ENCODE data around the gene GALK2.
"Not testable (repeated sequence)": the region's sequence is repeated elsewhere in the genome, so short reads cannot be mapped to it uniquely, and the experiment has no call there.

The GALK2 gene

DNA sequence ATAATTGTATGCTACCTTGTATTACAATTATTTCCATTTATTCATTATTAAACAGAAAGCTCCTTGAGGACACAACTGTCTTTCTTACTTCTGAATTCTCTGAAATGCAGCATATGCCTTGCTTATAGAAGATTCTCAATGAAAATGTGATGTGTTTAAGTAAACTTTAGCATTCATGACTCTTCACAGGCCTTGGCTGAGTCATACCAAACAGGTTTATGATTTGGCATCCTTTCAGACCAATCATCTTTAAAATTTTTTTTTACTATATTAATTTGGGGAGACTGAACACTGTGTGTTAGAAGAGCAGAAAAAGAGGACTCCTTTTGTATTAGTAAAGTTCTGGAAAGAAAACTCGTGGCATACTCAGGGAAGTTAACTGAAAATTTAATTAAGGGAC is 6.4 kb upstream of the GALK2 start:
- no peak for FAIRE-seq
- no peak for DNase-seq (ENCODE audit: low spot score)

DNA sequence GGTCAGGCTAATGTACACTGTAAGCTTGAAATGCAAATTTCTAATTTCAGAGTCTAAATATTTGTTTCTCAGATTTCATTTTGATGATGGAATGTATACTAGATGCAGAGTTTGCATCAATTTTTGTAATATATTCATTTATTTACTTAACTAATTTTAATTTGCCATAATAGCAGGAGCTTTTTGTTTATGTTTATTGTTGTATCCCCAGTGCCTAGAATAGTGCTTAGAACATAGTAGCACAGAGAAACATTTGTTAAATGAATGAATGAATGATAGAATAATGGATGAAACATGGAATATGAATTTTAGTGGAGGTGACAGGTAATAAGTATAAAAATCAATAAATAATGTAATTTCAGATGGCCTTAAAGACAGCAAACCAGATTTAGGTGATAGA is 5.2 kb upstream of the GALK2 start:
- no peak for DNase-seq (ENCODE audit: low spot score)
- FAIRE-seq = no peak

DNA sequence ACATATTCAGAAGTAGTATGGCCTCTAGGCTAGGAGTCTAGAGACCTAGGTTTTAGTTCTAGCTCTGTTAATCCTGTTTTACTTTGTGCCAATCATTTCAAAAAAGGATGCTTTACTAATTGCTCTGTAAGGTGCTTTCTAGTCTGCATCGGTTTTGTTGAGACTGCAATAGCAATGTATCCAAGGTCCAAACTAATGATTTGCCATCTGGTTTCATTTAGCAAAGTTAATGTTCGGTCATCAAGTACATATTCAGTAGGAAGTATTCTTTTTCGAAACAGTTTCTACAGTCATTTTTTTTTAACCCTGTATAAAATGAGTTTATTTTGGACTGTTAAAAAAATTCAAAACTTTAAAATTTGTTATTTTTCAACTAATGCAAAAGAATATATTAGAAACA is 2.0 kb upstream of the GALK2 start:
- FAIRE-seq = no peak
- no peak for DNase-seq (ENCODE audit: low spot score)

DNA sequence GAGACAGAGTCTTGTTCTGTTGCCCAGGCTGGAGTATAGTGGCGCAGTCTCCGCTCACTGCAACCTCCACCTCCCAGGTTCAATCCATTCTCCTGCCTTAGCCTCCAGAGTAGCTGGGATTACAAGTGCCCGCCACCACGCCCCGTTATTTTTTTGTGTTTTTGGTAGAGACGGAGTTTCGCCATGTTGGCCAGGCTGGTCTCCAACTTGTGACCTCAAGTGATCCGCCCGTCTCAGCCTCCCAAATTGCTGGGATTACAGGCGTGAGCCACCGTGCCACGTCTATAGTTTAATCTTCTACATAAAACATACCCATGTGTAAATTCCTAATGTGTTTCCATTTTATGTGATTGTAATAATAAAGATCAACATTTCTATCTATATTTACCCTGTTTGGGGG is 1.7 kb downstream of the GALK2 start:
- no peak for FAIRE-seq
- DNase-seq (ENCODE audit: low spot score) = no peak

DNA sequence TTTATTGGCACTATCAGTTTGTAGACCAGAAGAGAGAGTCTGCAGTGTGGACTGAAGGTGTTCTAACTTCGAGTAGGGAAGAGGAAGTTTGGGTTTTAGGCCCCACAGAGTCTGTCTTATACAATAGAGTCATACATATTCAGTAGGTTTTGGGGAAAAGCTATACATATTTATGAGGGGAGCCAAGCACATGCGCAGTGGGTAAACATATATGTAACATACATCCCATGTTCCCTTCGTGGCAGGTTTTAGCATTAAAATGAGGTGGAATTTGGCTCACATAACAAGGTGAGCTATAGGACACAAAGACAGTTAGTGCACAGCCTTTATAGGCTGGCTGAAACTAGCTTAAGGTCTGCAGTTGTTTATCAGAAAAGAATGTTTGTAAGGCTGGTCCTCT is 4.9 kb downstream of the GALK2 start:
- no peak for DNase-seq (ENCODE audit: low spot score)
- no peak for FAIRE-seq

DNA sequence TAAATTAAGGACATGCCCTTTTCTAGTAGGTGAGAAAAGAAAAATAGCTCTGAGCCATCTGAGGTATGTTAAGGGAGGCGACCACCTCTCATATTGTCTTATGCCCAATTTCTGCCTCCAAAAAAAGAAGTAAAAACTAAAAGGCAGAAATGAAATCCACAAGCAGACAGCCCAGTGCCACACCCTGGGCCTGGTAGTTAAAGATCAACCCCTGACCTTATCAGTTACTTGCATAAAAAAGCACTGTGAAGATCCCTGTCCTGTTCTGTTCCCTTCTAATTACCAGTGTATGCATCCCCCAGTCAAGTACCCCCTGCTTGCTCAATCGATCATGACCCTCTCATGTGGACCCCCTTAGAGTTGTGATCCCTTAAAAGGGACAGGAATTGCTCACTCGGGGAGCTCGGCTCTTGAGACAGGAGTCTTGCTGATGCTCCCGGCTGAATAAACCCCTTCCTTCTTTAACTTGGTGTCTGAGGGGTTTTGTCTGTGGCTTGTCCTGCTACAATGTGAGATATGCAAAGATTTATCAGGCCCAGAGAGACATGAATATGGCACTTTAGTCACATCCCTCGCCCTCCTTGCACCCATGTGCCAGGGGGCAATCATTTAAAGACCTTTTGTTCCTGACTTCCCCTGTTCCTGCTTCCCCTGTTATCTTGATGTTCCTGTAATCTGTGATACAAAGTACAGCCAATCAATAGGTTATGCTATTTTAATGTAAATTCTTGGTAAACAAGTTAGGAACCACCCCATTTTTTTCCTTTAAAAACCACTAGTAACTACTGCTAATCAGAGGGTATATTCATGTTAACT is 5.7 kb downstream of the GALK2 start:
- FAIRE-seq; DNase-seq (ENCODE audit: low spot score): not testable (repeated sequence)

DNA sequence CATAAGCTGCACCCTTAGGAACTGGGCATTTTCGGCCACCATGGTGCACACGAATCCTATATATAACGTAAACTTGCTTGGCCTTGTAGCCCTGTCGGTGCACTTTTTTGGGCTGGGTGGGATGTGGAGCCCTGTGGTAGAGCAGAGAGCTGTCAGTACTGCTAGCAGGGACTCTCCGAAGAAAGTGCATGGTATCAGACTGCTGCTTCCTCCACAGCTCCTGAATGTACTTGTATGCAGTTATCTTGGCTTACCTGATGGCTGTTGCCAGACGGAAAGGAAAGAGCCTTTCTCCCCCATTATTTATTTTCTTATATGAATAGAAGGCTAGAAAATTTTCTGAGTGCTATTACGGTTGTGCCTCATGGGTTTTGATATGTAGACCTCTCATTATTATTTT is 8.4 kb downstream of the GALK2 start:
- DNase-seq (ENCODE audit: low spot score) (no peak), FAIRE-seq (no peak)

DNA sequence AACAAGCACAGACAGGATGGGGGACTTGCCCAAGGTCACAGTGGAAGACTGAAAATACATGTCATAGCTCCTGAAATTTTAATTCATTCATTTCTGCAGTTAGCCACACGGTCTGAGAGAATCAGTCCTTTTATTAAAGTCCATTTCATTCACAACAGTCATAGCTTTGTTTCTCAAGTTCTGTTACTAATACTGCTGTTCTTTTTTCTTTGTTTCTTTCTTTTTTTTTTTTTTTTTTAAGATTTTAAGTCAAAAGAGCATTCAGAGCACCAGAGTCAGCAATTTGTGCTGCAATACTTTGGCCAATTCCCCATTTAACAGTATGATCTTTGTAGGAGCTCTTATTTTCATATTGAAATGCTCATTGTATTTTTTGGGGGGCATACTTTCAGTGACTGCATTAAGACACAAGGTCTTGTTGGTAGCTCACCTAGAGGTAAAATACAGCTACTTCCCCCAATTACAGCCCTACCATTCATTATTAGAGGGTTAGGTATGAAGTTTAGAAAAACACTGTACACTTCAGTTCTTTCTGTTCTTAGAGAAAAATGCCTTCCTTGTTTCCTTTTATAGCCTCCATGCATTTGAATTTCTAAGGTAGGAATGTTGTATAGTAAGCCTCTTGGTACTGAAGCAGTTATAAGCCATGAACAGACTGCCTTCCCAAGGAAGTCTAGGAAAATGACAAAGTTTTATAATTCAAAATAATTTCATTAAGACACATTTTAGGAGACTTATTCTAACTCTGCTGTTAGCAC is 9.6 kb downstream of the GALK2 start:
- FAIRE-seq = no peak

DNA sequence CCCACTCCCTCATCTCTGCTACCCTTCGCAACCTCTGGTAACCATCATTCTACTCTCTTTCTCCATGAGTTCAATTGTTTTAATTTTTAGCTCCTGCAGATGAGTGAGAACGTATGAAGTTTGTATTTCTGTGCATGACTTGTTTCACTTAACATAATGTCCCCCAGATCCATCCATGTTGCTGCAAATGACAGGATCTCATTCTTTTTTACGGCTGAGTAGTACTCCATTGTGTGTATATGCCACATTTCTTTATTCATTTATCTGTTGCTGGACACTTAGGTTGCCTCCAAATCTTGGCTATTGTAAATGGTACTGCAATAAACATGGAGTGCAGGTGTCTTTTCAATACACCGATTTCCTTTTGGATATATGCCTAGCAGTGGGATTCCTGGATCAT is 12.1 kb downstream of the GALK2 start:
- no peak for DNase-seq (ENCODE audit: low spot score)
- no peak for FAIRE-seq

More for the DNA sequence above, 9.6 kb downstream of the GALK2 start:
- no peak for DNase-seq (ENCODE audit: low spot score)

DNA sequence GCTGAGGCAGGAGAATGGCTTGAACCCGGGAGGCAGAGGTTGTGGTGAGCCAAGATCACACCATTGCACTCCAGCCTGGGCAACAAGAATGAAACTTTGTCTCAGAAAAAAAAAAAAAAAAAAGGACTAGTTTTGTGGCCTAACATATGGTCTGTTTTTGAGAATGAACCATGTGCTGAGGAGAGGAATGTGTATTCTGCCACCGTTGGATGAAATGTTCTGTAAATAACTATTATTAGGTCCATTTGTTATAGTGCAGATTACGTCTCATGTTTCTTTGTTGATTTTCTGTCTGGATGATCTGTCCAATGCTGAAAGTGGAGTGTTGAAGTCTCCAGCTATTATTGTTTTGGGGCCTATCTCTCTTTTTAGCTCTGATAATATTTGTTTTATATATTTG is 13.7 kb downstream of the GALK2 start:
- DNase-seq (ENCODE audit: low spot score); FAIRE-seq: not testable (repeated sequence)

DNA sequence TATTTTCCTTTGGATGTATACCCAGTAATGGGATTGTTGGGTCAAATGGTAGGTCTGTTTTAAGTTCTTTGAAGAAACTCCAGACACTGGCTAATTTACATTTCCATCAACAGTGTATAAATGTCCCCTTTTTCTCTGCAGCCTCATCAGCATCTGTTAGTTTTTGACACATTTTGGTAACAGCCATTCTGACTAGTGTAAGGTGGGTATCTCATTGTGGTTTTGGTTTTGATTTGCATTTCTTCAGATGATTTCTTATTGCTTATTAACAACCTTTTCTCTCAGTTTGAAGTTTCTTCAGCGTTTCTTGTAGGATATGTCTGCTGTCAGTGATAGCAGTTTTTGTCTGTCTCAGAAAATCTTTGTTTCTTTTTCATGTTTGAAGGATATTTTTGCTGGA is 15.4 kb downstream of the GALK2 start:
- FAIRE-seq = no peak
- DNase-seq (ENCODE audit: low spot score) = no peak

DNA sequence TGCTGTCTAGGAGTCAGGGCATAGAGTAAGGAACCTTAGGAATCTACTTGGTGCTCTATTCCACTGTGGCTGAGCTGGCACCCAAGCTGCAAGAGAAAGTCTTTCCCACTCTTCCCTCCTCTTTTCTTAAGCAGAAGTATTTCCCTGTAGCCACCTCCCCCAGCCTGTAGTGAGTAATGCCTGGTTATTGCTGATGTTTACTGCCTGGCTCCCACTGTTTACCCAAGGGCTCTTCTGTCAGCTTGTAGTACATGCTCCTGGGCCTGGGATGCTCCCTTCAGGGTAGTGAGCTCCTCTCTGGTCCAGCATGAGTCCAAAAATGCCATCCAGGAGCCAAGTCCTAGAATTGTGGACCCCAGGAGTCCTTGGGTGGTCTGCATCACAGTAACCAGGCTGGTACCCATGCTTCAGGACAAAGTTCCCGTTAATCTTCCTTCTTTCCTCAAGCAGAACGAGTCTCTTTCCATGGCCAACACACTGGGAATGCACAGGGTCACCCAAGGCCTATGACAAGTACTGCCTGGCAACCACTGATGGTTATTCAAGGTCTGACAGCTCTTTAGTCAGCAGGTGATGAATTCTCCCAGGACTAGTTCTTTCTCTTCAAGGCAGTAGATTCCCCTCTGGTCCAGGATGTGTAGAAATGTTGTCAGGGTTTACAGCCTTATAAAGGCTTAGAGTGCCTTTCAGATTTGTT is 17.6 kb downstream of the GALK2 start:
- DNase-seq (ENCODE audit: low spot score) (no peak), FAIRE-seq (no peak)

DNA sequence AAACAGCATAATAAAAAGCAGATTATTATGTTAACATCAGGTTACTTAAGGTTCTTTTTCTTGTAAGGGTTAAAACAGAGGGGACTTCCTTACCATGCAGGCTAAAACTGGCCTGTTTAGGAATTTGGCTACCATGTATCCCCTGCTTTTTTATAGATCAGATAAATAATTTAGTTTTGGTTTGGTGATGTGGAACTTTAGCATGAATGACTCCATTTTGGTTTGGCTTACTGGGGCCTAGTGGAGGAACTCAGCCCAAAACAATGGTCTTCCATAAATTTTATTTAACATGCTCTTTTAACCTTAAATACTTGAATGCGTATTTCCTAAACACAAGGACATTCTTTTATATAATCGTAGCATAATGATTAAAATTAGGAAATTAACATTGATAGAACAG is 18.9 kb downstream of the GALK2 start:
- FAIRE-seq (no peak), DNase-seq (ENCODE audit: low spot score) (no peak)

DNA sequence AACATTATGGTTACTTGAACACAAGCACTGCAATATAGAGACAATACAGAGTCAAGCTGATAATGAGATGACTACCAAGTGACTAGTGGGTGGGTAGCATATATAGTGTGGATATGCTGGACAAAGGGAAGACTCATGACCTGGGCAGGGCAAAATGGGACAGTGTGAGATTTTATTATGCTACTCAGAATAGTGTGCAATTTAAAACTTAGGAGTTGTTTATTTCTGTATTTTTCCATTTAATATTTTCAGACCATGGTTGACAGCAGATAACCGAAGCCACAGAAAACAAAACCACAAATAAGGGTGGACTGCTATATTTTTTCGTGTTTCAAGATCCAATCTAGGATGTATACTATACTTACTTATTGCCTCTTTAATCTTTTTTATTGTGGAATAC is 19.6 kb downstream of the GALK2 start:
- no peak for FAIRE-seq
- no peak for DNase-seq (ENCODE audit: low spot score)

DNA sequence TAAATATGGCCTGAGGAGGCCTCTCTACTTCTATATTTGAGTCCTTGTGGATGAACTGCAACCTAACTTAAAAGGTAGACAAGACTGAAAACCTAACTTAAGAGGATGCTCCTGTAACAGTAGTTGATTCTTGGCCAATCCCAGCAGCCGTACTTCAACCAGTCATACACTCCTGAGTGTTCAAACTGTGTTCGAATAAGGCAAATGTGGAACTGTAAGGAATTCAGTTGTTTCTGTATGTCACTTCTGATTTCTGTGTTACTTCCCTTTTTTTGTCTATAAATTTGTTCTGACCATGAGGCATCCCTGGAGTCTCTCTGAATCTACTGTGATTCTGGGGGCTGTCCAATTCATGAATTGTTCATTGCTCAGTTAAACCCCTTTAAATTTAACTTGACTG is 20.5 kb downstream of the GALK2 start:
- FAIRE-seq (no peak), DNase-seq (ENCODE audit: low spot score) (no peak)

DNA sequence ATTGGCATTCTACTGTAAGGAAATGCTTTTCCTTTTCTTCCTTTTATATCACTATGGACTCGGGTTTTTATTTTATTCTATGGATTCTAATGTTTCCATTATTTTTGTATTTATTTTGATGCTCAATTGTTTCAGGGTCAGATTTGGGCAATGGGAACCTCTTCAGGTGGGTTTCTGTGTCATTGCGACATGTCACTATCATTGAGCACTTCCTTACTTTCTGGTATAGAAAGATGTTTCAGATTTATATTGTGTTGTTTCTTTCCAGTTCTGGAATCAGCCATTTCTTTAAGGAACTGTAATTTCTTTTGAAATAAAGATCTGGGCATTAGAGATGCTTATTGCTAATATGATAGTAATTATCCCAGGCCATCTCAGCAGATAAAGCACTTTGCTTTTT is 21.8 kb downstream of the GALK2 start:
- FAIRE-seq = no peak
- no peak for DNase-seq (ENCODE audit: low spot score)

DNA sequence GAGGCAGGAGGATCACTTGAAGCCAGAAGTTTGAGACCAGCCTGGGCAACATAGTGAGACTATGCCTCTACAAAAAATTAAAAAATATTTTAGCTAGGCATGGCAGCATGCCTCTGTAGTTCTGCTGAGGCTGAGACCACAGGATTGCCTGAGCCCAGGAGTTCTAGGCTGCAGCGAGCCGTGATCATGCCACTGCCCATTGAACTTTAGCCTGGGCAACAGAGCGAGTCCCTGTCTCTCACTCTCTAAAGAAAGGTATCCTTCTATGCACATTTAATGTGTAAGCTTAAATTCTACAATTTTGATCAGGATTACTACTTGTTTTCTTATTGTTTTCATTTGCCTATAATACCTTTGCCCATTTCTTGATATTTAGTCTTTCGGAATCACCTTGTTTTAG is 26.8 kb downstream of the GALK2 start:
- DNase-seq (ENCODE audit: low spot score) (no peak), FAIRE-seq (no peak)

DNA sequence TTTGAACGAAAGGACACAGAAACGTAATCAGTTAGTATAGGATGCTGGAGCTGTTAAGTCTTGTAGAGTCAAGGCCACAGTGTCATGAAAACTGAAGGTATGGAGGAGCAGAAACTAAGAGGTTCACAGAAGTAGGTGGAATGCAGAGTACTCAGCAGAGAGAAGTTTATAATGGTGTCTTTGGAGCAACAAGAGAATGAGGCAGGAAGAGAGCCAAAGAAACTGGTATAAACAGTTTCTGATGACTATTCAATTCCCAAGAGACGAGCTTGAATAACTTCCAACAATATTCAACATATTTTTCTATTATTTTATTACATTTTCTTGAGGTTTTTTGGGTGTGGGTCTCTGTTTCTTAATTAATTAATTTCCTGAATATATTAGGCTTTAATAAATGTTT is 29.6 kb downstream of the GALK2 start:
- no peak for FAIRE-seq
- no peak for DNase-seq (ENCODE audit: low spot score)

DNA sequence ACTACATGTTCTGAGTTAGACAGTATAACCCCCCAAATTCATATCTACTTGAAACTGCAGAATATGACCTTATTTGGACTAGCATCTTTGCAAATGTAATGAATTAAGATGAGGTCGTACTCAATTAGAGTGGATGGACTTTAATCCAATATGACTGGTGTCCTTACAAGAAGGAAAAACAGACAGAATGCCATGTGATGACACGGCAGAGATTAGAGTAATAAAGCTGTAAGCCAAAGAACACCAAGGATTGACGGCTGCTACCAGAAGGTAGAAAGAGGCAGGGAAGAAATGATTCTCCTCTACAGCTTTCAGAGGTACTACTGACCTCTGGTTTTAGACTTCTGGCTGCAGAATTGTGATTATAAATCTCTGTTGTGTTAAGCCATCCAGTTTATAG is 30.3 kb downstream of the GALK2 start:
- DNase-seq (ENCODE audit: low spot score) (no peak), FAIRE-seq (no peak)

DNA sequence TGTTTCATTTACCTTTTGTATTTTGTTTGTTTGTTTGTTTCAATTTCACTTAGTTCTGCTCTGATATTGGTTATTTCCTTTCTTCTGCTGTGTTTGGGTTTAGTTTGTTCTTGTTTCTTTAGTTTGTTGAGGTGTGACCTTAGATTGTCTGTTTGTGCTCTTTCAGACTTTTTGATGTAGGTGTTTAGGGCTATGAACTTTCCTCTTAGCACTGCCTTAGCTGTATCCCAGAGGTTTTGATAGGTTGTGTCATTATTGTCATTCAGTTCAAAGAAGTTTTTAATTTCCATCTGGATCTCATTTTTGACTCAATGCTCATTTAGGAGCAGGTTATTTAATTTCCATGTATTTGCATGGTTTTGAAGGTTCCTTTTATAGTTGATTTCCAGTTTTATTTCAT is 38.1 kb downstream of the GALK2 start:
- not testable (repeated sequence) for FAIRE-seq

DNA sequence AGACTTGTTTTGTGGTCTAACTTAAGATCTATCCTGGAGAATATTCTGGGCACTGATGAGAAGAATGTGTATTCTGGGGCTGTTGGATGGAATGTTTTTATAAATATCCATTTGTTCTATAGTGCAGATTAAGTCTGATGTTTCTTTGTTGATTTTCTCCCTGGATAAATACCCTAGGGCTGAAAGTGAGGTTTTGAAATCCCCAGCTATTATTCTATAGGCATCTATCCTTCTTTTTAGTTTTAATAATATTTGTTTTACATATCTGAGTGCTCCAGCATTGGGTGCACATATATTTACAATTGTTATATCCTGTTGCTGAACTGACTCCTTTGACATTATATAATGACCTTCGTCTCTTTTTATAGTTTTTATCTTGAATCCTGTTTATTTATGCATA is 42.9 kb downstream of the GALK2 start:
- FAIRE-seq (no peak), DNase-seq (ENCODE audit: low spot score) (no peak)

More for the DNA sequence above, 38.1 kb downstream of the GALK2 start:
- DNase-seq (ENCODE audit: low spot score) = not testable (repeated sequence)
